H1 (cell line): ENCODE data around the gene C16orf95. TPM values are rescaled to one million over a fixed set of nuclear protein-coding genes. Genes with fewer than 3 reads are reported as not detected.

Experiments
- CHD7 ChIP-seq: fragments of 300-600 bp; sonication (generic); IDR thresholded peaks from 2 replicates; pipeline ENCODE4 v1.7.1; 2012; ENCODE audit warnings: low read length, moderate library complexity, mild to moderate bottlenecking, inconsistent platforms; ENCODE audit not compliant: insufficient replicate concordance
- HDAC6 ChIP-seq: IDR thresholded peaks from one replicate; pipeline ENCODE4 v1.7.1; 2012; ENCODE audit warnings: low read depth, mild to moderate bottlenecking, inconsistent platforms, low read length, moderate library complexity
- TAF1 ChIP-seq: IDR thresholded peaks from 2 replicates; pipeline ENCODE4 v1.6.1; 2011; ENCODE audit warnings: mild to moderate bottlenecking, low read depth, low read length
- polyA plus RNA-seq, 7 experiments: library from polyadenylated mRNA; depleted of rRNA in 3 of 7; stranded (reverse) in 5 of 7; unstranded in 2 of 7; fragments of >200 nt in 5 of 7; fragments of 200-250 nt in 2 of 7; gene quantifications; 1 replicate in 5 of 7; 2 replicates in 1 of 7; 4 replicates in 1 of 7; pipeline versions ENCODE4 v1.2.1 to v1.2.3, GENCODE V29; 2011 to 2013; ENCODE audit warnings: missing spikeins in 2 of 7, mixed read lengths in 2 of 7
- total RNA-seq: library from RNA; stranded (reverse); fragmentation: NEBNext Ultra II Directional; extraction: Animal tissue kit (Norgen Biotek cat#: 25700); gene quantifications from 2 replicates; pipeline ENCODE4 v1.2.1, GENCODE V29; 2021

The C16orf95 gene
- total and polyA plus RNA-seq, 2 of the 8 experiments (the other 6 are each of a cell fraction or from before 2014, with no cell fraction given), result 5.0 to 5.4 TPM

DNA sequence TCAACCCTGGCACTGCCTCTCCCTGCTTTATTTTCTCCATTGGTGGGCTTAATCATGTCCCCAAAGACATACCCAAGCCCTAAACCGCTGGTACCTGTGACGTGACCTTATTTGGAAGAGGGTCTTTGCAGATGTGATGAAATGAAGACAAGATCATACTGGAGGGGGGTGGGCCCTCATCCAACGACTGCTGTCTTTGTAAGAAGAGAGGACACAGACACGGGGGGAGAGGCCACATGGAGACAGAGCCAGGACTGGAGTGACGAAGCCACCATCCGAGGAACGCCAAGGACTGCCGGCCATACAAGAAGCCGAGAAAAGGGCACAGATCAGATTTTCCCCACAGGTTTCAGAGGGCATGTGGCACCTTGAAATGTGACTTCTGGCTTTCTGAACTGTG lies 62.5 kb downstream of the C16orf95 start (continued):
- TF ChIP-seq CHD7, result no peak
- TF ChIP-seq HDAC6, result no peak
- TF ChIP-seq TAF1, result no peak
